Activated CD8-positive, alpha-beta T cell treated with anti-CD3 and anti-CD28 coated beads, Interleukin-2, amount 10 ng/mL, durations not matched to agents 7 days and 5 days (primary cell): Measurements from ENCODE around the gene SP2. TPM values are rescaled to one million over a fixed set of nuclear protein-coding genes. Genes with fewer than 3 reads are reported as not detected.

Experiments
- ATAC-seq: fragments of 150-1000 bp; cut with Tn5 transposase; one replicate; pipeline ENCODE4 v1.10.0; 2021; ENCODE audit warnings: moderate library complexity
- CTCF ChIA-PET: fragments of 350-600 bp; sonication (Branson Sonifier 250); formaldehyde crosslinking; loops from one replicate; lab custom pipeline; 2021; ENCODE audit warnings: antibody characterized with exemption; lab: Charles Lee
- POLR2A ChIA-PET: fragments of 350-600 bp; sonication (Branson Sonifier 250); formaldehyde crosslinking; loops from one replicate; lab custom pipeline; 2021; ENCODE audit warnings: antibody characterized with exemption; lab: Charles Lee
- DNase-seq: peaks from one replicate; pipeline ENCODE4 v3.0.0-alpha.2; 2020
- H3K27ac Mint-ChIP-seq: one replicate; pipeline ENCODE4 v1.8.0; 2021; ENCODE audit warnings: mild to moderate bottlenecking, mixed read lengths
- H3K27me3 Mint-ChIP-seq: one replicate; pipeline ENCODE4 v1.8.0; 2021; ENCODE audit warnings: low read depth, mixed read lengths
- H3K36me3 Mint-ChIP-seq: one replicate; pipeline ENCODE4 v1.8.0; 2021; ENCODE audit warnings: low read depth, mixed read lengths
- H3K4me1 Mint-ChIP-seq: one replicate; pipeline ENCODE4 v1.8.0; 2021; ENCODE audit warnings: low read depth, mixed read lengths
- H3K4me3 Mint-ChIP-seq: one replicate; pipeline ENCODE4 v1.8.0; 2021; ENCODE audit warnings: mild to moderate bottlenecking, mixed read lengths
- H3K9me3 Mint-ChIP-seq: one replicate; pipeline ENCODE4 v1.8.0; 2022; ENCODE audit warnings: mixed read lengths; ENCODE audit not compliant: insufficient read depth
- total RNA-seq, 2 experiments: library from RNA; stranded (reverse); gene quantifications; one replicate each; pipeline ENCODE4 v1.2.3, GENCODE V29; 2021

The SP2 gene
- total RNA-seq, 2 experiments from 2014 or later = 23.7 to 24.5 TPM

- ATAC-seq (no peak), DNase-seq (no peak)
- Mint-ChIP-seq H3K9me3 (no peaks in the 10 kb centered on the region), H3K27me3 (no peaks in the 10 kb centered on the region), H3K36me3 (peaks cover 20% of the 10 kb centered on the region), H3K4me3 (no peak overlapping the region), H3K4me1 (peaks cover 19% of the 10 kb centered on the region), H3K27ac (no peak overlapping the region)
- CTCF ChIA-PET = interaction anchor here (1.1 to 12.9 kb wide), 5 partner anchors 11 to 128 kb away, joined by 3 to 328 read pairs (median 34); partner anchors contain the start of genes CDK5RAP3 and PNPO
- POLR2A ChIA-PET = interaction anchor here (3.8 kb wide), 1 partner anchor 18 kb away, joined by 21 read pairs; the partner anchor contains the start of gene CDK5RAP3
Observed at GRCh38 chr17:47952171-47953021, 56.4 kb downstream of the SP2 start.

GRCh38 chr17:47953909-47954308 is 57.9 kb downstream of the SP2 start:
- Mint-ChIP-seq H3K9me3 (no peaks in the 10 kb centered on the region), H3K4me1 (peaks cover 13% of the 10 kb centered on the region), H3K4me3 (no peak overlapping the region), H3K27ac (no peak overlapping the region), H3K27me3 (no peaks in the 10 kb centered on the region), H3K36me3 (peaks cover 11% of the 10 kb centered on the region)
- CTCF ChIA-PET = interaction anchor here (4.2 to 10.1 kb wide), 3 partner anchors 8 to 62 kb away, joined by 44 to 120 read pairs (median 52); partner anchors contain the start of gene CDK5RAP3
- POLR2A ChIA-PET = interaction anchor here (0.6 to 1.1 kb wide), 2 partner anchors 12 to 37 kb away, joined by 3 to 5 read pairs; partner anchors contain the start of gene PNPO
- ATAC-seq (no peak), DNase-seq (no peak)

DNA sequence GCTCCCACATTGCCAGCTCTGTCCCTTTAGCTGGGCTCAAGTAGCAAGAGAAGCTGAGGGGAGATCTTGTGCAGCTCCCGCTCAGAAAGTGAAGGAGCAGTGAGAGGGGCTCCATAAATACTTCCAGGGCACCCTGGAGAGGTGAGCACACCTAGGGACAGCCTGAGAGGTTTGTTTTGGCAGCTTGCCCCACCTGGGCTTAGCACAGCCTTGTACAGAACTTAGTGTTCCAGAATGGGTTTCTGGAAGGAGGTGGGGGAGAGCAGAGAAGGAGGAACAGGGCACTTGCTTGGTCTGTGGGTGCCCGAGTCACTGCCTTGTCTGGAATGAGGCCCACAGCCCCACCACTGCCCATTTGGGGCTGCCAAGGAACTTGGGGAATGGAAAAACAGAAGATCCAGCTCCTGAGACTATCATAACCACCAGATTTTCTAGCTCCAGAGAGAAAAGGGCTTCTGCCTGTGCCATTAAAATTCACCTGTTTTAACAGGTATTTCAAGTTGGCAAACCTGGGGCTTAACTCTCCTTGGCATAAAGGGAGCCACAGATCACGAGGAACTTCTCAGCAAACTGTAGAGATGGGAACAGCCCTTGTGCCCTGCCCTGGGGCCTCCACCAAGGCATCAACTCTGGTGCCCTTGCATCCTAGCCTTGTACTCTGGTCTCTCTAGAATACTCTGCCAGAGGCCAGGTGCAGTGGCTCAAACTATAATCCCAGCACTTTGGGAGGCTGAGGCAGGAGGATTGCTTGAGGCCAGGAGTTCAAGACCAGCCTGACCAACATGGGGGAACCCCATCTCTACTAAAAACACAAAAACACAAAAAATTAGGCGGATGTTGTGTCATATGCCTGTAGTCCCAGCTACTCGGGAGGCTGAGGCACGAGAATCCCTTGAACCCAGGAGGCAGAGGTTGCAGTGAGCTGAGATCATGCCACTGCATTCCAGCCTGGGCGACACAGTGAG is 59.7 kb downstream of the SP2 start:
- no peak for ATAC-seq
- no peak overlapping the region for H3K27ac Mint-ChIP-seq

GRCh38 chr17:47956791-47957590 is 61.0 kb downstream of the SP2 start:
- ChIA-PET CTCF (interaction anchor here (1.1 to 7.7 kb wide), 5 partner anchors 8 to 67 kb away, joined by 3 to 52 read pairs (median 5); partner anchors contain the start of gene CDK5RAP3), POLR2A (interaction anchor here (0.7 to 1.6 kb wide), 4 partner anchors 14 to 61 kb away, joined by 3 to 6 read pairs (median 4); partner anchors contain the start of genes CDK5RAP3 and PNPO)
- no peaks in the 10 kb centered on the region for H3K9me3 Mint-ChIP-seq
- ATAC-seq (no peak), DNase-seq (no peak)
- no peaks in the 10 kb centered on the region for H3K27me3 Mint-ChIP-seq
- H3K36me3 Mint-ChIP-seq = peaks cover 2% of the 10 kb centered on the region
- no peaks in the 10 kb centered on the region for H3K4me1 Mint-ChIP-seq
- H3K4me3 Mint-ChIP-seq = no peak overlapping the region
- no peak overlapping the region for H3K27ac Mint-ChIP-seq

More for the DNA sequence above, 59.7 kb downstream of the SP2 start:
- CTCF ChIA-PET = interaction anchor here (1.2 to 7.7 kb wide), 6 partner anchors 10 to 66 kb away, joined by 3 to 52 read pairs (median 4); partner anchors contain the start of gene CDK5RAP3
- Mint-ChIP-seq H3K36me3 (peaks cover 2% of the 10 kb centered on the region), H3K4me3 (no peak overlapping the region), H3K4me1 (no peaks in the 10 kb centered on the region), H3K9me3 (no peaks in the 10 kb centered on the region), H3K27me3 (no peaks in the 10 kb centered on the region)
- no peak for DNase-seq
- POLR2A ChIA-PET = interaction anchor here (0.6 to 1.1 kb wide), 3 partner anchors 8 to 55 kb away, joined by 3 to 6 read pairs (median 4); partner anchors contain the start of gene PNPO

- no peaks in the 10 kb centered on the region for H3K9me3 Mint-ChIP-seq
- H3K4me3 Mint-ChIP-seq = no peak within 1 kb of the TSS
- DNase-seq (no peak), ATAC-seq (no peak)
- no peak within 1 kb of the TSS for H3K27ac Mint-ChIP-seq
- ChIA-PET CTCF (interaction anchor here (1.1 to 7.7 kb wide), 3 partner anchors 9 to 12 kb away, joined by 5 to 52 read pairs (median 44); partner anchors contain the start of gene CDK5RAP3), POLR2A (interaction anchor here (1.2 to 1.6 kb wide), 2 partner anchors 13 to 62 kb away, joined by 3 to 4 read pairs; partner anchors contain the start of gene CDK5RAP3)
- H3K27me3 Mint-ChIP-seq = no peaks in the 10 kb centered on the region
- peaks cover 1% of the 10 kb centered on the region for H3K36me3 Mint-ChIP-seq
- no peaks in the 10 kb centered on the region for H3K4me1 Mint-ChIP-seq
Observed at GRCh38 chr17:47957591-47958490, 61.8 kb downstream of the SP2 start, which contains the start of gene PRR15L. Gene PRR15L (minus strand): TSS chr17:47957883. CDS start chr17:47953234, 4,649 bp downstream.

GRCh38 chr17:47959825-47960655 is 64.0 kb downstream of the SP2 start:
- Mint-ChIP-seq H3K27ac (no peak overlapping the region), H3K9me3 (no peaks in the 10 kb centered on the region), H3K4me1 (no peaks in the 10 kb centered on the region), H3K4me3 (no peak overlapping the region), H3K27me3 (no peaks in the 10 kb centered on the region), H3K36me3 (no peaks in the 10 kb centered on the region)
- DNase-seq = no peak
- CTCF ChIA-PET = interaction anchor here (2.3 to 7.7 kb wide), 3 partner anchors 10 to 13 kb away, joined by 16 to 52 read pairs (median 16); partner anchors contain the start of gene CDK5RAP3
- no peak for ATAC-seq
- POLR2A ChIA-PET = no interaction called here

- Mint-ChIP-seq H3K27ac (no peak overlapping the region), H3K9me3 (no peaks in the 10 kb centered on the region), H3K36me3 (no peaks in the 10 kb centered on the region), H3K4me3 (no peak overlapping the region), H3K4me1 (no peaks in the 10 kb centered on the region), H3K27me3 (no peaks in the 10 kb centered on the region)
- DNase-seq (no peak), ATAC-seq (no peak)
- ChIA-PET CTCF (interaction anchor here (1.0 to 2.1 kb wide), 6 partner anchors 9 to 15 kb away, joined by 3 to 8 read pairs (median 4); partner anchors contain the start of gene CDK5RAP3), POLR2A (no interaction called here)
Observed at GRCh38 chr17:47961406-47961805, 65.4 kb downstream of the SP2 start.

GRCh38 chr17:47962901-47963300 is 66.9 kb downstream of the SP2 start:
- no peaks in the 10 kb centered on the region for H3K4me1 Mint-ChIP-seq
- ATAC-seq = no peak
- no peak for DNase-seq
- H3K4me3 Mint-ChIP-seq = no peak overlapping the region
- no peak overlapping the region for H3K27ac Mint-ChIP-seq
- H3K9me3 Mint-ChIP-seq = no peaks in the 10 kb centered on the region
- no peaks in the 10 kb centered on the region for H3K36me3 Mint-ChIP-seq
- CTCF ChIA-PET = interaction anchor here (2.1 kb wide), 1 partner anchor 8 kb away, joined by 8 read pairs; the partner anchor contains the start of gene CDK5RAP3
- POLR2A ChIA-PET = no interaction called here
- no peaks in the 10 kb centered on the region for H3K27me3 Mint-ChIP-seq

- Mint-ChIP-seq H3K36me3 (no peaks in the 10 kb centered on the region), H3K4me3 (no peak overlapping the region), H3K27ac (no peak overlapping the region), H3K4me1 (peaks cover 2% of the 10 kb centered on the region), H3K27me3 (no peaks in the 10 kb centered on the region), H3K9me3 (no peaks in the 10 kb centered on the region)
- ATAC-seq (no peak), DNase-seq (no peak)
- CTCF ChIA-PET = interaction anchor here (1.5 to 16.6 kb wide), 2 partner anchors 19 to 122 kb away, joined by 3 to 328 read pairs; partner anchors contain the start of gene PNPO
- POLR2A ChIA-PET = no interaction called here
Observed at GRCh38 chr17:47964856-47965255, 68.8 kb downstream of the SP2 start.
